Measurements from ENCODE around the gene SLX9.

The SLX9 gene

DNA sequence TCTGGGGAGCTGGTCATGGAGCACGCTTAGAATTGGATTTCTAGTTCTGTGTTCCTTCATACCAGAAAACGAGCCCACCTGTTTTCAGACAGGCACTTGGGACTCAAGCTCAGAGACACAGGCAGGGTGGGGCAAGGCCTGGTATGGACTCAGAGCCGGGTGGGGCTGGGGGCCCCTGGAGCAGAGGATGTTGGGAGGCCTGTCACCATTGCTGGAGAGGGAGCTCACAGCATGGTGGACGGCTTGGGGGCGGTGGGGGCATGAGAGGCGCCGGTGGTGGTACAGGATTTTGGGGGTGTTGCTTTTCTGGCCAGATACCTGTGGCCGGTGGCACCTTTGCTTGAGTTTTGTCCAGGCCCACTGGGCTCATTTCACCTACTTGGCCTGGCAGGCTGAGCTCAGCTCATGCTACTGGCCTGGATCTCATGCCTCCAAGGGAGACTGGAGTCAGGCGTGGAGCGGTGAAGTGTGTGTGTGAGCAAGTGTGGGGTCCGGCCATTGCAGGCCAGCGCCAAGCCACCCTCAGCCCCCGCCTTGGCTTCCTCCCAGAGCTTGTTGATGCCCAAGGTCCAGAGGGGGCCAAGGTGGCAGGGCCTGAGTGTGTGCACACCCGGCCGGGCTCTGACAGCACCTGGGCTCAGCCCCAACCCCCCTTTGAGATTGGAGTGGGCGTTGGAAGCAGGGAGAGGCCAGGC, 8.7 kb downstream of the SLX9 start:
- TF ChIP-seq, protein P1, sequence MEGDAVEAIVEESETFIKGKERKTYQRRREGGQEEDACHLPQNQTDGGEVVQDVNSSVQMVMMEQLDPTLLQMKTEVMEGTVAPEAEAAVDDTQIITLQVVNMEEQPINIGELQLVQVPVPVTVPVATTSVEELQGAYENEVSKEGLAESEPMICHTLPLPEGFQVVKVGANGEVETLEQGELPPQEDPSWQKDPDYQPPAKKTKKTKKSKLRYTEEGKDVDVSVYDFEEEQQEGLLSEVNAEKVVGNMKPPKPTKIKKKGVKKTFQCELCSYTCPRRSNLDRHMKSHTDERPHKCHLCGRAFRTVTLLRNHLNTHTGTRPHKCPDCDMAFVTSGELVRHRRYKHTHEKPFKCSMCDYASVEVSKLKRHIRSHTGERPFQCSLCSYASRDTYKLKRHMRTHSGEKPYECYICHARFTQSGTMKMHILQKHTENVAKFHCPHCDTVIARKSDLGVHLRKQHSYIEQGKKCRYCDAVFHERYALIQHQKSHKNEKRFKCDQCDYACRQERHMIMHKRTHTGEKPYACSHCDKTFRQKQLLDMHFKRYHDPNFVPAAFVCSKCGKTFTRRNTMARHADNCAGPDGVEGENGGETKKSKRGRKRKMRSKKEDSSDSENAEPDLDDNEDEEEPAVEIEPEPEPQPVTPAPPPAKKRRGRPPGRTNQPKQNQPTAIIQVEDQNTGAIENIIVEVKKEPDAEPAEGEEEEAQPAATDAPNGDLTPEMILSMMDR (IDR thresholded peaks at IDR 0.05; ENCODE audit: poor library complexity, severe bottlenecking), result no peak
- Histone ChIP-seq H3K9me3 (ENCODE audit: severe bottlenecking) (no peaks in the 10 kb centered on the region), H3K36me3 (ENCODE audit: low read depth) (peaks cover 40% of the 10 kb centered on the region), H3K4me3 (ENCODE audit: severe bottlenecking) (no peak overlapping the region), H3K27ac (ENCODE audit: poor library complexity, severe bottlenecking) (no peak overlapping the region), H3K4me1 (ENCODE audit: insufficient read depth, poor library complexity, severe bottlenecking) (peaks cover 8% of the 10 kb centered on the region), H3K27me3 (ENCODE audit: insufficient read depth, poor library complexity, severe bottlenecking) (no peaks in the 10 kb centered on the region)
- peak; percentile 57 for DNase-seq (ENCODE audit: low spot score)
- ATAC-seq (ENCODE audit: low read depth), result no peak

DNA sequence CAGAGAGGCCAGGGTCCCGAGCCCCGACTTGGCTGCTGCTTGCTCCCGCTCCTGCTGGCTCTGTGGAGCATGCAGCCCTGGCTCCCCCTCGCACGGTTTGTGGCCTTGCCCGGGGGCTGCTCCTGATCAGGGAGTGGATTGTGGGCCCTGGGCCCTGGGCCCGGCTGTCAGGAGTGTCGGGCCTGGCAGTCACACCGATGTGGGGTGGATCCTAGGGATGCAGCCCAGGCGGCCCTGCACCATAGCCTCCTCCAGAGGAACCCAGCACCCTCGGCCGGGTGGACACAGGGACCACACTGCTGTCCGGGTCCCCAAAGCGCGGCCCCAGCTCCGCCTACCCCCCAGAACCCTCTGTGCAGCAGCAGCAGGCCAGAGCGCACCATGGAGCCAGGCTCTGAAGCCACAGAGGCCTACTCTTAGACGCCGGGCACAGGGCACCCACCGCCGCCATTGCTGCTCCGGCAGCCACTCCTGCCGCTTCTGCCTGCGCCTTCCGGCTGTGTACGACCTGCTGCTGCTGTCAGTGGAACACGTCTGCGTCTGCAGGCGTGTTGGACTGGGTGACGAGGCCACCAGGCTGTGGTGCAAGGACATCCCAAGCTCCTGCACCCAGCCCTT, 9.4 kb downstream of the SLX9 start:
- H3K36me3 ChIP-seq (ENCODE audit: low read depth), result peaks cover 36% of the 10 kb centered on the region
- ATAC-seq (ENCODE audit: low read depth) (0 out of 3 replicates have a peak, but pooled peaks have one; percentile 3), DNase-seq (ENCODE audit: low spot score) (no peak)
- no peak overlapping the region for H3K4me3 ChIP-seq (ENCODE audit: severe bottlenecking)
- TF ChIP-seq, protein P1 (IDR thresholded peaks at IDR 0.05; ENCODE audit: poor library complexity, severe bottlenecking), result no peak
- H3K27me3 ChIP-seq (ENCODE audit: insufficient read depth, poor library complexity, severe bottlenecking), result no peaks in the 10 kb centered on the region
- no peak overlapping the region for H3K27ac ChIP-seq (ENCODE audit: poor library complexity, severe bottlenecking)
- H3K4me1 ChIP-seq (ENCODE audit: insufficient read depth, poor library complexity, severe bottlenecking), result peaks cover 8% of the 10 kb centered on the region
- H3K9me3 ChIP-seq (ENCODE audit: severe bottlenecking), result no peaks in the 10 kb centered on the region

DNA sequence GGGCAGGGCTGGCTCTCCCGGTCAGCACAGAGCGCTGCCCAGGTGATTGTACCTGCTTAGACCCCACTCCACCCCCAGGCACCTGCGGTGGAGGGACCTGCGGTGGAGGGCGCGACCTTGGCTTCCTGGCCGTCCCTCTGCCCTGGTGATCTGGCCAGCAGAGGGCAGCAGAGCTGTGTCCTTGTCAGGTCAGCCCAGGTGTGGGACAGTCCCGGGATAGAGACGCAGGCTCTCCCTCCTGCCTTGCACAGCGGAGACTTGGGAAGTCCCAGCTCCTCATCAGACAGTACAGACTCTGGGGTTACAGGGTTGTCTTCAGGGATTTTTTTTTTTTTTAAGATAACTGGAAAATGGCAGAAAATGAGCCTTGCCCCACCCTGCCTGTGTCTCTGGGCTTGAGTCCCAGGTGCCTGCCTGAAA, 10.0 kb downstream of the SLX9 start:
- Histone ChIP-seq H3K27ac (ENCODE audit: poor library complexity, severe bottlenecking) (no peak overlapping the region), H3K4me3 (ENCODE audit: severe bottlenecking) (no peak overlapping the region), H3K4me1 (ENCODE audit: insufficient read depth, poor library complexity, severe bottlenecking) (peaks cover 8% of the 10 kb centered on the region), H3K27me3 (ENCODE audit: insufficient read depth, poor library complexity, severe bottlenecking) (no peaks in the 10 kb centered on the region), H3K9me3 (ENCODE audit: severe bottlenecking) (no peaks in the 10 kb centered on the region), H3K36me3 (ENCODE audit: low read depth) (peaks cover 31% of the 10 kb centered on the region)
- TF ChIP-seq, protein P1 (IDR thresholded peaks at IDR 0.05; ENCODE audit: poor library complexity, severe bottlenecking), result peak; percentile 89
- ATAC-seq (ENCODE audit: low read depth) (peak; percentile 81), DNase-seq (ENCODE audit: low spot score) (no peak)

DNA sequence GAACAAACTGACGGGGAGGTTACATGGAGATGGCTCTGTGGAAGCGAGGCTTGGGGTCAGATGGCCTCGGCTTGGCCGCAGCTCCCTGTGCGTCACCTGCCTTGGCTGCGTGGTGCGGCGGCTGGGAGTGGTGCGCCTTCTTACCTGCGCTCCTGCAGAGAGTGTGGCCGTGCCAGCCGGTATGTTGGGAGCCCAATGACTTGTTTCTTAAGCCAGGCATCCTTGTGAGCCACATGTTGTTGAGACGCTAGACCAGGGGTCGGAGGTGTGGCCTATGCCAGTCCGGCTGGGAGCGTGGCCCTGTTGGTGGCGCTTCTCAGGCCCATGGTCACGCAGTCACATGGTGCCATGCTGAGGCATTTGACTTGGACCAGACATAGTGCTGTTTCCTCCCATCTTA, 10.5 kb downstream of the SLX9 start:
- TF ChIP-seq, protein P1 (IDR thresholded peaks at IDR 0.05; ENCODE audit: poor library complexity, severe bottlenecking), result no peak
- no peaks in the 10 kb centered on the region for H3K27me3 ChIP-seq (ENCODE audit: insufficient read depth, poor library complexity, severe bottlenecking)
- H3K4me3 ChIP-seq (ENCODE audit: severe bottlenecking), result no peak overlapping the region
- DNase-seq (ENCODE audit: low spot score), result no peak
- H3K9me3 ChIP-seq (ENCODE audit: severe bottlenecking), result no peaks in the 10 kb centered on the region
- peaks cover 8% of the 10 kb centered on the region for H3K4me1 ChIP-seq (ENCODE audit: insufficient read depth, poor library complexity, severe bottlenecking)
- no peak for ATAC-seq (ENCODE audit: low read depth)
- peaks cover 25% of the 10 kb centered on the region for H3K36me3 ChIP-seq (ENCODE audit: low read depth)
- H3K27ac ChIP-seq (ENCODE audit: poor library complexity, severe bottlenecking), result no peak overlapping the region

Measured in RWPE2 (cell line).